ENCODE results near the gene OR2L13. TPM values are rescaled to one million over a fixed set of nuclear protein-coding genes. Genes with fewer than 3 reads are reported as not detected.
"Not testable (repeated sequence)": the region's sequence is repeated elsewhere in the genome, so short reads cannot be mapped to it uniquely, and the experiment has no call there.

The OR2L13 gene
- total RNA-seq, 1 experiment from 2014 or later, result not detected

DNA sequence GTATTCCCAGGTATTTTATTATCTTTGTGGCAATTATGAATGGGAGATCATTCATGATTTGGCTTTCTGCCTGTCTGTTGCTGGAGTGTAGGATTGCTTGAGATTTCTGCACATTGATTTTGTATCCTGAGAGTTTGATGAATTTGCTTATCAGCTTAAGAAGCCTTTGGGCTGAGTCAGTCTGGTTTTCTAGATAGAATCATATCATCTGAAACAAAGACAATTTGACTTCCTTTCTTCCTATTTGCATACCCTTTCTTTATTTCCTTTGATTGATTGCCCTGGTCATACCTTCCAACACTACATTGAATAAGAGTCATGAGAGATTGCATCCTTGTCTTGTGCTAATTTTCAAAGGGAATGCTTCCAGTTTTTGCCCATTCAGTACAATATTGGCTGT is 40.3 kb upstream of the OR2L13 start:
- DNase-seq, result no peak
- CTCF ChIA-PET, result no interaction called here
- TF ChIP-seq, protein P1, sequence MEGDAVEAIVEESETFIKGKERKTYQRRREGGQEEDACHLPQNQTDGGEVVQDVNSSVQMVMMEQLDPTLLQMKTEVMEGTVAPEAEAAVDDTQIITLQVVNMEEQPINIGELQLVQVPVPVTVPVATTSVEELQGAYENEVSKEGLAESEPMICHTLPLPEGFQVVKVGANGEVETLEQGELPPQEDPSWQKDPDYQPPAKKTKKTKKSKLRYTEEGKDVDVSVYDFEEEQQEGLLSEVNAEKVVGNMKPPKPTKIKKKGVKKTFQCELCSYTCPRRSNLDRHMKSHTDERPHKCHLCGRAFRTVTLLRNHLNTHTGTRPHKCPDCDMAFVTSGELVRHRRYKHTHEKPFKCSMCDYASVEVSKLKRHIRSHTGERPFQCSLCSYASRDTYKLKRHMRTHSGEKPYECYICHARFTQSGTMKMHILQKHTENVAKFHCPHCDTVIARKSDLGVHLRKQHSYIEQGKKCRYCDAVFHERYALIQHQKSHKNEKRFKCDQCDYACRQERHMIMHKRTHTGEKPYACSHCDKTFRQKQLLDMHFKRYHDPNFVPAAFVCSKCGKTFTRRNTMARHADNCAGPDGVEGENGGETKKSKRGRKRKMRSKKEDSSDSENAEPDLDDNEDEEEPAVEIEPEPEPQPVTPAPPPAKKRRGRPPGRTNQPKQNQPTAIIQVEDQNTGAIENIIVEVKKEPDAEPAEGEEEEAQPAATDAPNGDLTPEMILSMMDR (IDR thresholded peaks at IDR 0.05; ENCODE audit: unreplicated experiment), result no peak
- H3K36me3 Mint-ChIP-seq (ENCODE audit: insufficient read depth, unreplicated experiment), result no peaks in the 10 kb centered on the region
- no peaks in the 10 kb centered on the region for H3K27me3 Mint-ChIP-seq (ENCODE audit: unreplicated experiment)
- H3K27ac Mint-ChIP-seq (ENCODE audit: unreplicated experiment), result no peak overlapping the region
- BruUV-seq (replicated peaks), result no TSS peak
- no peak overlapping the region for H3K4me3 Mint-ChIP-seq (ENCODE audit: low read depth, unreplicated experiment)
- peaks cover 21% of the 10 kb centered on the region for H3K9me3 Mint-ChIP-seq (ENCODE audit: low read depth, unreplicated experiment)
- no peaks in the 10 kb centered on the region for H3K4me1 Mint-ChIP-seq (ENCODE audit: low read depth, unreplicated experiment)
- intact Hi-C loops (cut with micrococcal nuclease; ENCODE audit: unreplicated experiment), result no loop called here

GRCh38 chr1:248055261-248055660 is 39.7 kb upstream of the OR2L13 start:
- H3K4me3 Mint-ChIP-seq (ENCODE audit: low read depth, unreplicated experiment), result no peak overlapping the region
- no peaks in the 10 kb centered on the region for H3K27me3 Mint-ChIP-seq (ENCODE audit: unreplicated experiment)
- no peak overlapping the region for H3K27ac Mint-ChIP-seq (ENCODE audit: unreplicated experiment)
- intact Hi-C loops (cut with micrococcal nuclease; ENCODE audit: unreplicated experiment), result no loop called here
- no peak for DNase-seq
- H3K4me1 Mint-ChIP-seq (ENCODE audit: low read depth, unreplicated experiment), result no peaks in the 10 kb centered on the region
- no TSS peak for BruUV-seq (replicated peaks)
- CTCF ChIA-PET, result no interaction called here
- peaks cover 21% of the 10 kb centered on the region for H3K9me3 Mint-ChIP-seq (ENCODE audit: low read depth, unreplicated experiment)
- H3K36me3 Mint-ChIP-seq (ENCODE audit: insufficient read depth, unreplicated experiment), result no peaks in the 10 kb centered on the region
- TF ChIP-seq, protein P1 (IDR thresholded peaks at IDR 0.05; ENCODE audit: unreplicated experiment), result no peak

GRCh38 chr1:248065071-248065470 is 29.9 kb upstream of the OR2L13 start:
- CTCF ChIA-PET, result no interaction called here
- no peak for DNase-seq
- Mint-ChIP-seq H3K4me3 (ENCODE audit: low read depth, unreplicated experiment) (no peak overlapping the region), H3K36me3 (ENCODE audit: insufficient read depth, unreplicated experiment) (no peaks in the 10 kb centered on the region), H3K4me1 (ENCODE audit: low read depth, unreplicated experiment) (no peaks in the 10 kb centered on the region), H3K27ac (ENCODE audit: unreplicated experiment) (no peak overlapping the region), H3K9me3 (ENCODE audit: low read depth, unreplicated experiment) (peaks cover 20% of the 10 kb centered on the region), H3K27me3 (ENCODE audit: unreplicated experiment) (no peaks in the 10 kb centered on the region)
- BruUV-seq (replicated peaks), result no TSS peak
- intact Hi-C loops (cut with micrococcal nuclease; ENCODE audit: unreplicated experiment), result no loop called here
- TF ChIP-seq, protein P1 (IDR thresholded peaks at IDR 0.05; ENCODE audit: unreplicated experiment), result no peak

- CTCF ChIA-PET, result no interaction called here
- intact Hi-C loops (cut with micrococcal nuclease; ENCODE audit: unreplicated experiment), result no loop called here
- Mint-ChIP-seq H3K9me3 (ENCODE audit: low read depth, unreplicated experiment) (peaks cover 22% of the 10 kb centered on the region), H3K4me1 (ENCODE audit: low read depth, unreplicated experiment) (no peaks in the 10 kb centered on the region), H3K4me3 (ENCODE audit: low read depth, unreplicated experiment) (no peak overlapping the region), H3K27me3 (ENCODE audit: unreplicated experiment) (no peaks in the 10 kb centered on the region), H3K36me3 (ENCODE audit: insufficient read depth, unreplicated experiment) (no peaks in the 10 kb centered on the region), H3K27ac (ENCODE audit: unreplicated experiment) (no peak overlapping the region)
- no TSS peak for BruUV-seq (replicated peaks)
- TF ChIP-seq, protein P1 (IDR thresholded peaks at IDR 0.05; ENCODE audit: unreplicated experiment), result no peak
- no peak for DNase-seq
Measured at GRCh38 chr1:248065604-248066003, 29.4 kb upstream of the OR2L13 start.

- H3K4me1 Mint-ChIP-seq (ENCODE audit: low read depth, unreplicated experiment); H3K36me3 Mint-ChIP-seq (ENCODE audit: insufficient read depth, unreplicated experiment); intact Hi-C loops (cut with micrococcal nuclease; ENCODE audit: unreplicated experiment); H3K27ac Mint-ChIP-seq (ENCODE audit: unreplicated experiment); DNase-seq; H3K4me3 Mint-ChIP-seq (ENCODE audit: low read depth, unreplicated experiment); CTCF ChIA-PET; H3K27me3 Mint-ChIP-seq (ENCODE audit: unreplicated experiment); BruUV-seq (replicated peaks): not testable (repeated sequence)
- peaks cover 18% of the 10 kb centered on the region for H3K9me3 Mint-ChIP-seq (ENCODE audit: low read depth, unreplicated experiment)
Measured at GRCh38 chr1:248083864-248084263, 11.1 kb upstream of the OR2L13 start.

Data from Calu3 (cell line).